ENCODE results near the gene CTIF. TPM values are rescaled to one million over a fixed set of nuclear protein-coding genes. Genes with fewer than 3 reads are reported as not detected.
A peak's percentile ranks its signal among the peaks of the same experiment; 100 is the strongest.

Gene CTIF
- total RNA-seq, 1 experiment from 2014 or later: 26.5 TPM

- Histone ChIP-seq H3K36me3 (ENCODE audit: control insufficient read depth, insufficient read depth, low read length) (no peaks in the 10 kb centered on the region), H3K27me3 (ENCODE audit: control insufficient read depth, insufficient read depth, low read length) (no peaks in the 10 kb centered on the region), H3K27ac (ENCODE audit: low read length) (0 out of 2 replicates have a peak overlapping the region, but pooled peaks have one; percentile 29), H3K4me1 (ENCODE audit: control insufficient read depth, insufficient read depth, low read length) (peaks cover 37% of the 10 kb centered on the region), H3K9me3 (ENCODE audit: control insufficient read depth, insufficient read depth, low read depth, low read length) (no peaks in the 10 kb centered on the region), H3K4me3 (ENCODE audit: low read depth in 2 of 2, low read length in 2 of 2) (no peak overlapping the region)
- POLR2A ChIA-PET: no interaction called here
- ATAC-seq: no peak
- TF ChIP-seq REST (IDR thresholded peaks at IDR 0.05; ENCODE audit: insufficient read depth in 1 of 2, low read depth in 2 of 2, low read length in 1 of 2) (no peak), POLR2AphosphoS5 (IDR thresholded peaks at IDR 0.05; ENCODE audit: low read depth, low read length) (no peak), TCF7L2 (IDR thresholded peaks at IDR 0.05; ENCODE audit: low read depth, low read length) (no peak), CTCF (IDR thresholded peaks at IDR 0.05) (no peak), SIN3A (IDR thresholded peaks at IDR 0.05; ENCODE audit: borderline replicate concordance, insufficient read depth, low read depth, low read length) (no peak)
- DNase-seq (ENCODE audit: low read depth, low spot score): no peak
- in situ Hi-C loops (cut with HindIII; ENCODE audit: low pct_unique_long_range_greater_than_20kb, low sequenced_read_pairs) (no loop called here), intact Hi-C loops (cut with micrococcal nuclease; ENCODE audit: unreplicated experiment) (no loop called here)
- CTCF ChIA-PET: no interaction called here
- BruUV-seq (replicated peaks): no TSS peak
These were observed 306.3 kb downstream of the CTIF start for GRCh38 chr18:48845174-48845573.

GRCh38 chr18:48846423-48846932, 307.6 kb downstream of the CTIF start:
- ChIA-PET POLR2A (no interaction called here), CTCF (no interaction called here)
- Histone ChIP-seq H3K4me3 (ENCODE audit: low read depth in 2 of 2, low read length in 2 of 2) (no peak overlapping the region), H3K9me3 (ENCODE audit: control insufficient read depth, insufficient read depth, low read depth, low read length) (no peaks in the 10 kb centered on the region), H3K36me3 (ENCODE audit: control insufficient read depth, insufficient read depth, low read length) (no peaks in the 10 kb centered on the region), H3K27me3 (ENCODE audit: control insufficient read depth, insufficient read depth, low read length) (no peaks in the 10 kb centered on the region), H3K4me1 (ENCODE audit: control insufficient read depth, insufficient read depth, low read length) (peaks cover 29% of the 10 kb centered on the region), H3K27ac (ENCODE audit: low read length) (no peak overlapping the region)
- DNase-seq (ENCODE audit: low read depth, low spot score) (no peak), ATAC-seq (no peak)
- TF ChIP-seq CTCF (IDR thresholded peaks at IDR 0.05) (no peak), POLR2AphosphoS5 (IDR thresholded peaks at IDR 0.05; ENCODE audit: low read depth, low read length) (no peak), TCF7L2 (IDR thresholded peaks at IDR 0.05; ENCODE audit: low read depth, low read length) (no peak), REST (IDR thresholded peaks at IDR 0.05; ENCODE audit: insufficient read depth in 1 of 2, low read depth in 2 of 2, low read length in 1 of 2) (no peak), SIN3A (IDR thresholded peaks at IDR 0.05; ENCODE audit: borderline replicate concordance, insufficient read depth, low read depth, low read length) (no peak)
- in situ Hi-C loops (cut with HindIII; ENCODE audit: low pct_unique_long_range_greater_than_20kb, low sequenced_read_pairs) (no loop called here), intact Hi-C loops (cut with micrococcal nuclease; ENCODE audit: unreplicated experiment) (no loop called here)
- BruUV-seq (replicated peaks): no TSS peak
